Measurements from ENCODE around the gene GFRA1.
"Not testable (repeated sequence)": the region's sequence is repeated elsewhere in the genome, so short reads cannot be mapped to it uniquely, and the experiment has no call there.

GFRA1 gene

GRCh38 chr10:116056445-116057293 lies 216.3 kb downstream of the GFRA1 start:
- no peak for DNase-seq

- no peak for DNase-seq
These were observed 217.1 kb downstream of the GFRA1 start for GRCh38 chr10:116055917-116056252.

GRCh38 chr10:116055252-116055916 lies 217.6 kb downstream of the GFRA1 start:
- no peak for DNase-seq

GRCh38 chr10:116053910-116054309 lies 219.1 kb downstream of the GFRA1 start:
- DNase-seq: no peak

- not testable (repeated sequence) for DNase-seq
These were observed 219.8 kb downstream of the GFRA1 start for GRCh38 chr10:116053009-116053730.

GRCh38 chr10:116052522-116052921 lies 220.5 kb downstream of the GFRA1 start:
- not testable (repeated sequence) for DNase-seq

GRCh38 chr10:116049974-116050304 lies 223.1 kb downstream of the GFRA1 start:
- no peak for DNase-seq

- no peak for DNase-seq
These were observed 223.6 kb downstream of the GFRA1 start for GRCh38 chr10:116049158-116049973.

GRCh38 chr10:116045366-116046356 lies 227.3 kb downstream of the GFRA1 start:
- DNase-seq: no peak

- DNase-seq: no peak
These were observed 228.2 kb downstream of the GFRA1 start for GRCh38 chr10:116044801-116045248.

GRCh38 chr10:116043861-116044260 lies 229.1 kb downstream of the GFRA1 start:
- no peak for DNase-seq

GRCh38 chr10:116043304-116043703 lies 229.7 kb downstream of the GFRA1 start:
- no peak for DNase-seq

- DNase-seq: no peak
These were observed 231.1 kb downstream of the GFRA1 start for GRCh38 chr10:116041948-116042347.

- no peak for DNase-seq
These were observed 233.4 kb downstream of the GFRA1 start for GRCh38 chr10:116039612-116040011.

GRCh38 chr10:116038259-116038658 lies 234.7 kb downstream of the GFRA1 start:
- DNase-seq: no peak

GRCh38 chr10:116035406-116035805 lies 237.6 kb downstream of the GFRA1 start:
- DNase-seq: not testable (repeated sequence)

- DNase-seq: no peak
These were observed 242.4 kb downstream of the GFRA1 start for GRCh38 chr10:116030576-116030975.

- DNase-seq: no peak
These were observed 243.2 kb downstream of the GFRA1 start for GRCh38 chr10:116029826-116030225.

- DNase-seq: no peak
These were observed 245.7 kb downstream of the GFRA1 start for GRCh38 chr10:116027355-116027754.

- no peak for DNase-seq
These were observed 246.3 kb downstream of the GFRA1 start for GRCh38 chr10:116026725-116027124.

- DNase-seq: no peak
These were observed 246.7 kb downstream of the GFRA1 start for GRCh38 chr10:116026315-116026714.
